SU-DHL-6 (cell line): Measurements from ENCODE around the gene FUS.

Source experiments
- H2AFZ ChIP-seq: fragments of 200-600 bp; sonication (generic); 2 replicates; pipeline ENCODE4 v1.6.1; 2014; ENCODE audit warnings: low read depth, mild to moderate bottlenecking, moderate library complexity, mixed read lengths, antibody characterized with exemption, low read length; ENCODE audit not compliant: severe bottlenecking
- H3F3A ChIP-seq: fragments of 200-600 bp; shearing (Covaris generic); 2 replicates; pipeline ENCODE4 v1.6.0; 2016; ENCODE audit warnings: antibody characterized with exemption, mild to moderate bottlenecking; ENCODE audit not compliant: insufficient read depth
- H3K27ac ChIP-seq: fragments of 200-600 bp; sonication (generic); 2 replicates; pipeline ENCODE4 v1.5.1; 2016; ENCODE audit warnings: low read depth, mild to moderate bottlenecking, low read length, moderate library complexity, mixed read lengths
- H3K27me3 ChIP-seq: fragments of 200-600 bp; sonication (generic), shearing (Covaris generic); 2 replicates; pipeline ENCODE4 v1.6.0; 2014; ENCODE audit warnings: mild to moderate bottlenecking, low read length
- H3K36me3 ChIP-seq: fragments of 200-600 bp; sonication (generic); 2 replicates; pipeline ENCODE4 v1.6.1; 2014; ENCODE audit warnings: mild to moderate bottlenecking, low read length, mixed read lengths
- H3K4me2 ChIP-seq: fragments of 300-600, 200-600 bp; shearing (Covaris generic), sonication (generic); 2 replicates; pipeline ENCODE4 v1.6.0; 2014; ENCODE audit warnings: low read length, low read depth, mild to moderate bottlenecking; ENCODE audit not compliant: poor library complexity, severe bottlenecking
- H3K4me3 ChIP-seq: fragments of 200-600 bp; sonication (generic); 2 replicates; pipeline ENCODE4 v1.5.1; 2014; ENCODE audit warnings: antibody characterized with exemption, low read length, mild to moderate bottlenecking, mixed read lengths; ENCODE audit not compliant: insufficient read depth, poor library complexity, severe bottlenecking
- H3K79me2 ChIP-seq: fragments of 200-600 bp; sonication (generic); 2 replicates; pipeline ENCODE4 v1.6.1; 2014; ENCODE audit warnings: mild to moderate bottlenecking, low read length, moderate library complexity; ENCODE audit not compliant: insufficient read depth
- H3K9ac ChIP-seq: fragments of 200-600 bp; sonication (generic); 2 replicates; pipeline ENCODE4 v1.7.0; 2014; ENCODE audit warnings: mild to moderate bottlenecking, low read length
- H3K9me2 ChIP-seq: fragments of 200-600 bp; sonication (generic); replicated peaks from 2 replicates; pipeline ENCODE4 v1.6.1; 2014; ENCODE audit warnings: low read length; ENCODE audit not compliant: insufficient read depth
- H3K9me3 ChIP-seq: fragments of 200-600 bp; sonication (generic); 2 replicates; pipeline ENCODE4 v1.6.1; 2014; ENCODE audit warnings: low read length, mixed read lengths; ENCODE audit not compliant: insufficient read depth
- H4K20me1 ChIP-seq: fragments of 200-600 bp; sonication (generic); 2 replicates; pipeline ENCODE4 v1.6.1; 2014; ENCODE audit warnings: low read depth, mild to moderate bottlenecking, antibody characterized with exemption, low read length, moderate library complexity, mixed read lengths
- CTCF ChIP-seq: fragments of 200-600 bp; sonication (generic); IDR thresholded peaks from one replicate; pipeline ENCODE4 v1.5.1; 2017; ENCODE audit warnings: antibody characterized with exemption, mild to moderate bottlenecking, low read length, moderate library complexity; ENCODE audit not compliant: insufficient read depth, poor library complexity, severe bottlenecking
- EZH2phosphoT487 ChIP-seq: fragments of 200-600 bp; sonication (generic), shearing (Covaris generic); conservative IDR thresholded peaks from 2 replicates; pipeline ENCODE4 v1.6.1; 2018; ENCODE audit warnings: mild to moderate bottlenecking, antibody characterized with exemption, low read length, moderate library complexity, mixed read lengths

FUS gene

DNA sequence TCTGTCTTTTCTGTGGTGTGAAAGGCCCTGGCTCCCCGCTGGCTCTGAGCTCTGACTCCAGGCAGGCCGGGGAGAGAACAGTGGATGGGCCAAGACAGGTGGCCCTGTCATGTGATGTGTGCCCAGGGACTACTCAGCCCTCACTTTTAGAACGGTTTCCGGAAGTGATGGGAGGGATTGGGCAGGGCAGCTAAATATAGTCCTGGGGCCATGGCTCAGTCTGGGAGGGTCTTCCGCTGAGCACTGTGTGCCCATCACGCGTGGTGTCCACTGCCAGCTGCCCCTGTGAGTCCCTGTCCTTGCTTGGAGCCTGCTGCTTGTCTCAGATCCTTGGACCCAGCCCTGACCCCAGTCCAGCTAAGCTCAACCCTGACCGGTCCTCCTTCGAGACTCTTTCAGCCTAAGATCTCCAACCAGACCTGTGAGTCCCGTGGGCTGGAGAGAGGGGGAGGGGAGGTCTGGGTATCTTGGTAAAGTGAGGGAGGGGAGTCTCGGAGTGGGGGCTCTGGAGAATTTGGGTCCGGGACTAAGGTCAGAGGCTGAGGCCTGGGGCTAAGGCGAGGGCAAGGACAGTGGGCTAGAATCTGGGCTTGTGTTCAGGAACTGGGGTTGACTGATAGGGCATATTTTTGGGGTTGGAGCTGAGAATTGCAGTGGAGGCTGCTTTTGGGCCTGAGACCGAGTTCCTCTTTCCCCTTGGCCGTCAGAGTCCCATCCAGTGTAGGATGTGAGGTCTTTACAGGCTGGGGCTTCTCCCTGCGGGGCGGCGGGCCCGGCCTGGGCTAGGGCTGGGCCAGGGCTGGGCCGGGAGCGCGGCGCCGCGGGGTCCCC is 34.2 kb downstream of the FUS start, which contains the start of gene TRIM72:
Gene TRIM72 (plus strand): TSS at position 243 of the 831 bp plus-strand sequence. CDS start 620 bp downstream, outside the sequence.
- H3K4me3 ChIP-seq: no peak within 1 kb of the TSS
- H3F3A ChIP-seq: no peaks in the 10 kb centered on the region
- no peaks in the 10 kb centered on the region for H4K20me1 ChIP-seq
- H3K9me2 ChIP-seq: no peaks in the 10 kb centered on the region
- no peak within 1 kb of the TSS for H2AFZ ChIP-seq
- TF ChIP-seq EZH2phosphoT487: no peak
- TF ChIP-seq CTCF: no peak
- H3K79me2 ChIP-seq: no peaks in the 10 kb centered on the region
- no peak within 1 kb of the TSS for H3K4me2 ChIP-seq
- H3K9ac ChIP-seq: no peak within 1 kb of the TSS
- H3K27ac ChIP-seq: no peak within 1 kb of the TSS
- H3K9me3 ChIP-seq: no peaks in the 10 kb centered on the region
- H3K27me3 ChIP-seq: no peaks in the 10 kb centered on the region
- no peaks in the 10 kb centered on the region for H3K36me3 ChIP-seq

DNA sequence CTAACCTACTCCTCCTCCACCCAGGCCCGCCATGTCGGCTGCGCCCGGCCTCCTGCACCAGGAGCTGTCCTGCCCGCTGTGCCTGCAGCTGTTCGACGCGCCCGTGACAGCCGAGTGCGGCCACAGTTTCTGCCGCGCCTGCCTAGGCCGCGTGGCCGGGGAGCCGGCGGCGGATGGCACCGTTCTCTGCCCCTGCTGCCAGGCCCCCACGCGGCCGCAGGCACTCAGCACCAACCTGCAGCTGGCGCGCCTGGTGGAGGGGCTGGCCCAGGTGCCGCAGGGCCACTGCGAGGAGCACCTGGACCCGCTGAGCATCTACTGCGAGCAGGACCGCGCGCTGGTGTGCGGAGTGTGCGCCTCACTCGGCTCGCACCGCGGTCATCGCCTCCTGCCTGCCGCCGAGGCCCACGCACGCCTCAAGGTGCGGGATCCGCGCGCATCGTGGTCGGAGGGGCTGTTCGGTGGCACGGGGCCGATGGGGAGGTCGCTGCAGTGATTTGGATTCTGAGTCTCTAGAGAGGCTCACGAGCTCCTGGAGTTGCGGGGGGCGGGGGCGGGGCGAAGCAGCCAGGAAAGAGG is 34.9 kb downstream of the FUS start:
- no peaks in the 10 kb centered on the region for H3K27me3 ChIP-seq
- no peaks in the 10 kb centered on the region for H3K36me3 ChIP-seq
- no peaks in the 10 kb centered on the region for H3F3A ChIP-seq
- no peak overlapping the region for H3K27ac ChIP-seq
- H4K20me1 ChIP-seq: no peaks in the 10 kb centered on the region
- H3K9me2 ChIP-seq: no peaks in the 10 kb centered on the region
- no peak overlapping the region for H3K4me3 ChIP-seq
- TF ChIP-seq EZH2phosphoT487 (no peak), CTCF (no peak)
- H3K9me3 ChIP-seq: no peaks in the 10 kb centered on the region
- no peak overlapping the region for H3K4me2 ChIP-seq
- H2AFZ ChIP-seq: no peak overlapping the region
- no peak overlapping the region for H3K9ac ChIP-seq
- H3K79me2 ChIP-seq: no peaks in the 10 kb centered on the region

- Histone ChIP-seq H4K20me1 (no peaks in the 10 kb centered on the region), H3K9ac (no peak overlapping the region)
- no peak for TF ChIP-seq CTCF
- TF ChIP-seq EZH2phosphoT487: no peak
Observed at GRCh38 chr16:31215287-31216162, 35.6 kb downstream of the FUS start.

More at GRCh38 chr16:31215287-31216162, 35.6 kb downstream of the FUS start:
- H3K27me3 ChIP-seq: no peaks in the 10 kb centered on the region
- no peak overlapping the region for H3K4me2 ChIP-seq
- H3K9me3 ChIP-seq: no peaks in the 10 kb centered on the region
- no peaks in the 10 kb centered on the region for H3K9me2 ChIP-seq
- no peaks in the 10 kb centered on the region for H3K36me3 ChIP-seq
- no peak overlapping the region for H3K4me3 ChIP-seq
- no peaks in the 10 kb centered on the region for H3K79me2 ChIP-seq
- H2AFZ ChIP-seq: no peak overlapping the region
- H3F3A ChIP-seq: no peaks in the 10 kb centered on the region
- H3K27ac ChIP-seq: no peak overlapping the region
